IMR-90 (cell line): Measurements from ENCODE around the gene GRIPAP1. TPM values are rescaled to one million over a fixed set of nuclear protein-coding genes. Genes with fewer than 3 reads are reported as not detected.

ENCODE experiments used
- ATAC-seq: fragments of 200-7000 bp; cut with Tn5 transposase; 2 replicates; pipeline ENCODE4 v1.9.1; 2020; ENCODE audit warnings: low read depth, mild to moderate bottlenecking, moderate library complexity
- BruUV-seq: library from RNA; stranded (reverse); fragments of 400-500 nt; replicated peaks from 2 replicates; lab custom pipeline; 2021; lab: Mats Ljungman, UMichigan
- CTCF ChIA-PET: fragments of 300-600 bp; formaldehyde crosslinking; extraction: SDS; loops from one replicate; lab custom pipeline; 2021; ENCODE audit warnings: antibody characterized with exemption; lab: Yijun Ruan, JAX
- POLR2A ChIA-PET: fragments of 300-600 bp; sonication (Branson Sonifier 250); formaldehyde crosslinking; loops from one replicate; lab custom pipeline; 2022; ENCODE audit warnings: antibody characterized with exemption; ENCODE audit not compliant: unreplicated experiment; lab: Charles Lee
- DNase-seq: peaks from one replicate; pipeline ENCODE4 v3.0.0; 2013
- H2AFZ ChIP-seq: replicated peaks from 2 replicates; pipeline ENCODE3; 2013; ENCODE audit warnings: low read length, mild to moderate bottlenecking; ENCODE audit not compliant: poor library complexity
- H2AK5ac ChIP-seq: 2 replicates; pipeline ENCODE4 v1.6.1; 2013; ENCODE audit warnings: low read depth, low read length, inconsistent platforms
- H2AK9ac ChIP-seq: replicated peaks from 2 replicates; pipeline ENCODE3; 2013; ENCODE audit warnings: mild to moderate bottlenecking, low read depth, low read length, moderate library complexity; ENCODE audit not compliant: poor library complexity
- H2BK120ac ChIP-seq: 2 replicates; pipeline ENCODE4 v1.6.1; 2013; ENCODE audit warnings: low read depth, low read length, inconsistent platforms
- H2BK15ac ChIP-seq: 3 replicates; pipeline ENCODE4 v1.6.1; 2013; ENCODE audit warnings: low read depth, low read length, inconsistent platforms
- H2BK20ac ChIP-seq: 2 replicates; pipeline ENCODE4 v1.6.1; 2013; ENCODE audit warnings: low read depth, mild to moderate bottlenecking, inconsistent platforms, low read length, moderate library complexity
- H2BK5ac ChIP-seq: 2 replicates; pipeline ENCODE4 v1.6.1; 2013; ENCODE audit warnings: mild to moderate bottlenecking, low read depth, low read length, inconsistent platforms; ENCODE audit not compliant: poor library complexity, severe bottlenecking
- H3K14ac ChIP-seq: replicated peaks from 2 replicates; pipeline ENCODE4 v1.6.1; 2013; ENCODE audit warnings: low read depth, low read length, inconsistent platforms
- H3K18ac ChIP-seq: 2 replicates; pipeline ENCODE4 v1.6.1; 2013; ENCODE audit warnings: low read depth, low read length, control low read depth
- H3K23ac ChIP-seq: 2 replicates; pipeline ENCODE4 v1.6.1; 2013; ENCODE audit warnings: low read depth, low read length, inconsistent platforms
- H3K27ac ChIP-seq: 2 replicates; pipeline ENCODE4 v1.5.1; 2013; ENCODE audit warnings: mild to moderate bottlenecking, control low read depth, low read length; ENCODE audit not compliant: insufficient read depth
- H3K27me3 ChIP-seq: 2 replicates; pipeline ENCODE4 v1.6.1; 2013; ENCODE audit warnings: low read length; ENCODE audit not compliant: control insufficient read depth, insufficient read depth
- H3K36me3 ChIP-seq: 2 replicates; pipeline ENCODE4 v1.6.1; 2013; ENCODE audit warnings: low read length, mixed read lengths; ENCODE audit not compliant: control insufficient read depth, insufficient read depth
- H3K4ac ChIP-seq: 2 replicates; pipeline ENCODE4 v1.6.1; 2013; ENCODE audit warnings: low read depth, low read length, inconsistent platforms
- H3K4me1 ChIP-seq: 2 replicates; pipeline ENCODE4 v1.6.1; 2013; ENCODE audit warnings: low read length, mixed read lengths; ENCODE audit not compliant: control insufficient read depth, insufficient read depth
- H3K4me2 ChIP-seq: 2 replicates; pipeline ENCODE4 v1.6.1; 2013; ENCODE audit warnings: low read depth, mild to moderate bottlenecking, control low read depth, low read length, moderate library complexity
- H3K4me3 ChIP-seq: 2 replicates; pipeline ENCODE4 v1.5.1; 2013; ENCODE audit warnings: low read depth, mild to moderate bottlenecking, control low read depth, low read length, moderate library complexity; ENCODE audit not compliant: insufficient read depth
- H3K56ac ChIP-seq: 2 replicates; pipeline ENCODE4 v1.6.1; 2013; ENCODE audit warnings: low read length, inconsistent platforms; ENCODE audit not compliant: insufficient read depth; ENCODE audit errors: extremely low read depth
- H3K79me1 ChIP-seq, 2 experiments: 2 replicates each; pipeline ENCODE4 v1.6.1; 2013; ENCODE audit warnings: low read length in 2 of 2, inconsistent platforms in 1 of 2, low read depth in 1 of 2
- H3K9ac ChIP-seq: 2 replicates; pipeline ENCODE4 v1.6.1; 2013; ENCODE audit warnings: low read depth, low read length, control low read depth
- H3K9me1 ChIP-seq: 2 replicates; pipeline ENCODE4 v1.6.1; 2013; ENCODE audit warnings: low read length, inconsistent platforms; ENCODE audit not compliant: insufficient read depth
- H3K9me3 ChIP-seq: 2 replicates; pipeline ENCODE4 v1.6.1; 2013; ENCODE audit warnings: low read length; ENCODE audit not compliant: control insufficient read depth, insufficient read depth
- H4K20me1 ChIP-seq: 2 replicates; pipeline ENCODE4 v1.6.1; 2013; ENCODE audit warnings: low read length, inconsistent platforms; ENCODE audit not compliant: insufficient read depth
- H4K5ac ChIP-seq: 2 replicates; pipeline ENCODE4 v1.6.1; 2013; ENCODE audit warnings: mild to moderate bottlenecking, low read depth, low read length, control low read depth
- H4K8ac ChIP-seq, 2 experiments: 2 replicates each; pipeline ENCODE4 v1.6.1; 2013; ENCODE audit warnings: low read depth in 2 of 2, low read length in 2 of 2, control low read depth in 1 of 2, inconsistent platforms in 1 of 2
- H4K91ac ChIP-seq: 2 replicates; pipeline ENCODE4 v1.6.1; 2013; ENCODE audit warnings: low read depth, low read length, inconsistent platforms; ENCODE audit not compliant: insufficient read depth
- BHLHE40 ChIP-seq: fragments of 150-350 bp; IDR thresholded peaks from 2 replicates; pipeline ENCODE4 v1.6.1; 2016; ENCODE audit warnings: mild to moderate bottlenecking, low read depth, low read length
- CEBPB ChIP-seq: IDR thresholded peaks from 2 replicates; pipeline ENCODE4 v1.6.1; 2012; ENCODE audit warnings: low read depth, low read length, improper control_type of control experiment
- CHD1 ChIP-seq: IDR thresholded peaks from 2 replicates; pipeline ENCODE4 v1.6.1; 2012; ENCODE audit warnings: low read depth, low read length, improper control_type of control experiment
- ELK1 ChIP-seq: fragments of 150-350 bp; IDR thresholded peaks from 2 replicates; pipeline ENCODE4 v1.6.1; 2016; ENCODE audit warnings: low read depth, mild to moderate bottlenecking, low read length, moderate library complexity, borderline replicate concordance
- FOS ChIP-seq: fragments of 150-350 bp; IDR thresholded peaks from 2 replicates; pipeline ENCODE4 v1.6.1; 2016; ENCODE audit warnings: low read depth, low read length
- MAZ ChIP-seq: IDR thresholded peaks from 2 replicates; pipeline ENCODE4 v1.6.1; 2012; ENCODE audit warnings: low read depth, mild to moderate bottlenecking, low read length, improper control_type of control experiment, moderate library complexity, borderline replicate concordance
- NFE2L2 ChIP-seq: fragments of 150-350 bp; IDR thresholded peaks from 2 replicates; pipeline ENCODE4 v1.6.1; 2016; ENCODE audit warnings: low read depth, mild to moderate bottlenecking, low read length
- POLR2A ChIP-seq: IDR thresholded peaks from 2 replicates; pipeline ENCODE4 v1.6.1; 2012; ENCODE audit warnings: mild to moderate bottlenecking, low read depth, low read length
- RCOR1 ChIP-seq: IDR thresholded peaks from 2 replicates; pipeline ENCODE4 v1.6.1; 2012; ENCODE audit warnings: mild to moderate bottlenecking, low read length, improper control_type of control experiment; ENCODE audit not compliant: insufficient replicate concordance
- SMC3 ChIP-seq: fragments of 150-350 bp; IDR thresholded peaks from 2 replicates; pipeline ENCODE4 v1.6.1; 2016; ENCODE audit warnings: low read depth, mild to moderate bottlenecking, antibody characterized with exemption, low read length, moderate library complexity
- USF2 ChIP-seq: fragments of 150-350 bp; IDR thresholded peaks from 2 replicates; pipeline ENCODE4 v1.6.1; 2017; ENCODE audit warnings: mild to moderate bottlenecking, antibody characterized with exemption, low read length, low read depth
- WGBS, 2 experiments: methylation state at CpG; one replicate each; pipeline versions ENCODE4 v1.1.5 to v1.1.7; 2013; ENCODE audit warnings: missing lambda C conversion rate in 2 of 2; ENCODE audit not compliant: insufficient read length in 1 of 2; ENCODE audit errors: extremely low coverage in 2 of 2; 5-methylcytosine and 5-hydroxymethylcytosine counted together
- dilution Hi-C: fragments of 300-500 bp; cut with HindIII; formaldehyde crosslinking; loops from one replicate; pipeline ENCODE4 v1.14.3; 2018; ENCODE audit warnings: low sequenced_read_pairs; ENCODE audit not compliant: unreplicated experiment
- in situ Hi-C: fragments of 300-500 bp; cut with MboI; formaldehyde crosslinking; loops from 3 replicates; pipeline ENCODE4 v1.14.3; 2019; ENCODE audit warnings: low sequenced_read_pairs, inconsistent platforms, mixed read lengths
- intact Hi-C: fragments of 100-400 bp; cut with micrococcal nuclease; formaldehyde crosslinking; loops from 2 replicates; pipeline ENCODE4 v1.10.0; 2022
- polyA plus RNA-seq, 3 experiments: library from polyadenylated mRNA; depleted of rRNA; stranded (reverse); fragments of >200 nt; gene quantifications; 2 replicates each; pipeline ENCODE4 v1.2.3, GENCODE V29; 2012; ENCODE audit warnings: low replicate concordance in 1 of 3
- total RNA-seq: library from RNA; depleted of rRNA; stranded (reverse); fragments of >200 nt; gene quantifications from 2 replicates; pipeline ENCODE4 v1.2.3, GENCODE V29; 2012

The GRIPAP1 gene
- total and polyA plus RNA-seq, 2 of the 4 experiments (the other 2 are of a cell fraction): 17.9 to 25.0 TPM

GRCh38 chrX:48981178-48981577, 20.9 kb downstream of the GRIPAP1 start:
- dilution Hi-C loops (no loop called here), in situ Hi-C loops (no loop called here), intact Hi-C loops (no loop called here)
- Histone ChIP-seq H3K4me3 (no peak overlapping the region), H3K9me1 (no peaks in the 10 kb centered on the region), H2BK5ac (no peak overlapping the region), H4K91ac (no peak overlapping the region), H3K9me3 (peaks cover 4% of the 10 kb centered on the region; the same call in 1 of the 2 replicates), H4K20me1 (no peaks in the 10 kb centered on the region), H4K5ac (no peak overlapping the region), H4K8ac (no peak overlapping the region), H3K4me2 (no peak overlapping the region), H2BK120ac (no peak overlapping the region), H2AFZ (no peak overlapping the region), H2BK20ac (no peak overlapping the region), H2AK9ac (no peak overlapping the region), H2AK5ac (no peak overlapping the region), H3K18ac (no peak overlapping the region), H3K79me1 (no peaks in the 10 kb centered on the region), H3K4me1 (no peaks in the 10 kb centered on the region), H3K27ac (no peak overlapping the region), H3K36me3 (peaks cover 27% of the 10 kb centered on the region), H3K9ac (no peak overlapping the region), H3K56ac (no peak overlapping the region), H3K14ac (no peak overlapping the region), H3K27me3 (no peaks in the 10 kb centered on the region), H2BK15ac (no peak overlapping the region), H3K23ac (no peak overlapping the region), H3K4ac (no peak overlapping the region)
- no TSS peak for BruUV-seq
- ChIA-PET POLR2A (no interaction called here), CTCF (interaction anchor here (0.6 kb wide), 1 partner anchor 1190 kb away, joined by 3 read pairs; no protein-coding TSS in a partner anchor)
- DNase-seq (no peak), ATAC-seq (no peak)
- TF ChIP-seq POLR2A (no peak), MAZ (no peak), SMC3 (no peak), BHLHE40 (no peak), FOS (no peak), ELK1 (no peak), CHD1 (no peak), NFE2L2 (no peak), CEBPB (no peak), RCOR1 (no peak), USF2 (no peak)
- WGBS, 2 experiments: no CpG with 5 or more reads among the region's 10 CpGs
